Endothelial cell (in vitro differentiated cells): Measurements from ENCODE around the gene NTM. TPM values are rescaled to one million over a fixed set of nuclear protein-coding genes. Genes with fewer than 3 reads are reported as not detected.

Source experiments
- DNase-seq: peaks from one replicate; pipeline ENCODE4 v3.0.0; 2021; ENCODE audit warnings: low spot score
- H3K27ac Mint-ChIP-seq: one replicate; pipeline ENCODE4 v1.8.0; 2021; ENCODE audit warnings: mixed read lengths, inconsistent platforms; ENCODE audit not compliant: unreplicated experiment
- H3K27me3 Mint-ChIP-seq: one replicate; pipeline ENCODE4 v1.8.0; 2021; ENCODE audit warnings: mild to moderate bottlenecking, moderate library complexity, mixed read lengths, inconsistent platforms; ENCODE audit not compliant: unreplicated experiment
- H3K36me3 Mint-ChIP-seq: one replicate; pipeline ENCODE4 v1.8.0; 2021; ENCODE audit warnings: mild to moderate bottlenecking, low read depth, mixed read lengths, inconsistent platforms; ENCODE audit not compliant: unreplicated experiment
- H3K4me1 Mint-ChIP-seq: one replicate; pipeline ENCODE4 v1.8.0; 2021; ENCODE audit warnings: mild to moderate bottlenecking, mixed read lengths, inconsistent platforms; ENCODE audit not compliant: unreplicated experiment
- H3K4me3 Mint-ChIP-seq: one replicate; pipeline ENCODE4 v1.8.0; 2021; ENCODE audit warnings: mild to moderate bottlenecking, mixed read lengths, inconsistent platforms; ENCODE audit not compliant: unreplicated experiment
- H3K9me3 Mint-ChIP-seq: one replicate; pipeline ENCODE4 v1.8.0; 2021; ENCODE audit warnings: mixed read lengths, inconsistent platforms; ENCODE audit not compliant: unreplicated experiment
- total RNA-seq: library from RNA; stranded (reverse); fragmentation: NEBNext Ultra II Directional; extraction: Animal tissue kit (Norgen Biotek cat#: 25700); gene quantifications from one replicate; pipeline ENCODE4 v1.2.1, GENCODE V29; 2021; ENCODE audit not compliant: unreplicated experiment
- TF ChIP-seq, protein P1 (sequence below): fragments of 200-600 bp; sonication (generic); IDR thresholded peaks from one replicate; pipeline ENCODE4 v1.5.0; 2021; ENCODE audit warnings: antibody characterized with exemption; ENCODE audit not compliant: unreplicated experiment

The NTM gene
- total RNA-seq, 1 donor from 2014 or later = 3.6 TPM

GRCh38 chr11:132186699-132187098, 816.3 kb downstream of the NTM start:
- DNase-seq = peak; percentile 52
- TF ChIP-seq, protein P1, sequence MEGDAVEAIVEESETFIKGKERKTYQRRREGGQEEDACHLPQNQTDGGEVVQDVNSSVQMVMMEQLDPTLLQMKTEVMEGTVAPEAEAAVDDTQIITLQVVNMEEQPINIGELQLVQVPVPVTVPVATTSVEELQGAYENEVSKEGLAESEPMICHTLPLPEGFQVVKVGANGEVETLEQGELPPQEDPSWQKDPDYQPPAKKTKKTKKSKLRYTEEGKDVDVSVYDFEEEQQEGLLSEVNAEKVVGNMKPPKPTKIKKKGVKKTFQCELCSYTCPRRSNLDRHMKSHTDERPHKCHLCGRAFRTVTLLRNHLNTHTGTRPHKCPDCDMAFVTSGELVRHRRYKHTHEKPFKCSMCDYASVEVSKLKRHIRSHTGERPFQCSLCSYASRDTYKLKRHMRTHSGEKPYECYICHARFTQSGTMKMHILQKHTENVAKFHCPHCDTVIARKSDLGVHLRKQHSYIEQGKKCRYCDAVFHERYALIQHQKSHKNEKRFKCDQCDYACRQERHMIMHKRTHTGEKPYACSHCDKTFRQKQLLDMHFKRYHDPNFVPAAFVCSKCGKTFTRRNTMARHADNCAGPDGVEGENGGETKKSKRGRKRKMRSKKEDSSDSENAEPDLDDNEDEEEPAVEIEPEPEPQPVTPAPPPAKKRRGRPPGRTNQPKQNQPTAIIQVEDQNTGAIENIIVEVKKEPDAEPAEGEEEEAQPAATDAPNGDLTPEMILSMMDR = peak; percentile 56
- Mint-ChIP-seq H3K4me3 (no peak overlapping the region), H3K36me3 (no peaks in the 10 kb centered on the region), H3K9me3 (no peaks in the 10 kb centered on the region), H3K27ac (no peak overlapping the region), H3K4me1 (no peaks in the 10 kb centered on the region), H3K27me3 (no peaks in the 10 kb centered on the region)

DNA sequence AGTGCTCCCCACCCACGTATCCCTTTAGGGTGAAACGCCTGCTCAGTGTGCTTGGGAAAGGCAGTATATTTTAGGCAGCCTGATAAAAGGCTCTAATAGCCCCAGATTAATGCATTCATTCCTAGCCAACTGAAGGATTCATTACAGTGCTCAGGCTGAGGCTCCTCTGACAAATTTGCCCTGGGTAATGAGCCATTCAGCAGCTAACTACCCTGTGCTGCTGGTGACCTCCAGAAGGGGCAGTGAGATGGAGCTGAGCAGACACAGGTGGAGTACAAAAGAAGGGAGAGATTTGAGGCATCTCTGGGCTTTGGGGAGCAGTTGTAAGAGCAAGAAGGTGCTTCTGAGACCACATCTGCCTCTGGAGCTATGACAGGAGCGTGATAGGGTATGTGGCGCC, 817.0 kb downstream of the NTM start:
- no peaks in the 10 kb centered on the region for H3K27me3 Mint-ChIP-seq
- TF ChIP-seq, protein P1 = no peak
- no peaks in the 10 kb centered on the region for H3K36me3 Mint-ChIP-seq
- H3K9me3 Mint-ChIP-seq = no peaks in the 10 kb centered on the region
- no peak overlapping the region for H3K4me3 Mint-ChIP-seq
- H3K4me1 Mint-ChIP-seq = no peaks in the 10 kb centered on the region
- no peak for DNase-seq
- no peak overlapping the region for H3K27ac Mint-ChIP-seq

- H3K4me1 Mint-ChIP-seq = no peaks in the 10 kb centered on the region
- no peak for DNase-seq
- H3K4me3 Mint-ChIP-seq = no peak overlapping the region
- H3K27ac Mint-ChIP-seq = no peak overlapping the region
- TF ChIP-seq, protein P1 = no peak
- H3K27me3 Mint-ChIP-seq = no peaks in the 10 kb centered on the region
- H3K36me3 Mint-ChIP-seq = no peaks in the 10 kb centered on the region
- no peaks in the 10 kb centered on the region for H3K9me3 Mint-ChIP-seq
Measured at GRCh38 chr11:132187814-132188213, 817.4 kb downstream of the NTM start.

GRCh38 chr11:132196928-132197327, 826.5 kb downstream of the NTM start:
- Mint-ChIP-seq H3K4me1 (no peaks in the 10 kb centered on the region), H3K27me3 (peaks cover 3% of the 10 kb centered on the region), H3K36me3 (no peaks in the 10 kb centered on the region), H3K27ac (no peak overlapping the region), H3K9me3 (no peaks in the 10 kb centered on the region), H3K4me3 (no peak overlapping the region)
- TF ChIP-seq, protein P1 = no peak
- no peak for DNase-seq

GRCh38 chr11:132200353-132200936, 830.0 kb downstream of the NTM start:
- Mint-ChIP-seq H3K4me1 (no peaks in the 10 kb centered on the region), H3K36me3 (no peaks in the 10 kb centered on the region), H3K4me3 (no peak overlapping the region), H3K27ac (no peak overlapping the region), H3K27me3 (peaks cover 3% of the 10 kb centered on the region), H3K9me3 (no peaks in the 10 kb centered on the region)
- TF ChIP-seq, protein P1 = no peak
- DNase-seq = no peak
